GM12801 (cell line): ENCODE data around the gene EAPP.

Experiments used
- TF ChIP-seq, protein P1 (sequence below): IDR thresholded peaks from one replicate; pipeline ENCODE4 v1.5.1; 2011; ENCODE audit warnings: control low read depth; ENCODE audit not compliant: insufficient read length; ENCODE audit errors: extremely low read depth

EAPP gene

DNA sequence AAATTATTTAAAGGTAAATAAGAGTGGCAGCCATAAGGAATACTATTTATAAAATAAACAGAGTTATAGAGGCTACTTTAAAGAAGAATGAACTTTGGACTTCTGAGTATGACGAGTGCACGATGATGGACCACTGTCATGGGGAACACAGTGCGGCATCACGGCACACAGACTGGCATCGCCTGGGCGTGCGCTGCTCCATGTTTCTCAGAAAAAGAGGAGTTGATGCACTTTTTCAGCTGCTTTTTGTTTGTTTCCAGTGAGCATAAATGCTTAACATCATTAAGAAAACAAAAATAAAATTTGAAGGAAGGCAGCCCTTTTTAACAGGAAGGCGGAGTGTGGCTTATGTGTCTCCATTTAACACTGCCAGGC, 23.3 kb upstream of the EAPP start:
- TF ChIP-seq, protein P1, sequence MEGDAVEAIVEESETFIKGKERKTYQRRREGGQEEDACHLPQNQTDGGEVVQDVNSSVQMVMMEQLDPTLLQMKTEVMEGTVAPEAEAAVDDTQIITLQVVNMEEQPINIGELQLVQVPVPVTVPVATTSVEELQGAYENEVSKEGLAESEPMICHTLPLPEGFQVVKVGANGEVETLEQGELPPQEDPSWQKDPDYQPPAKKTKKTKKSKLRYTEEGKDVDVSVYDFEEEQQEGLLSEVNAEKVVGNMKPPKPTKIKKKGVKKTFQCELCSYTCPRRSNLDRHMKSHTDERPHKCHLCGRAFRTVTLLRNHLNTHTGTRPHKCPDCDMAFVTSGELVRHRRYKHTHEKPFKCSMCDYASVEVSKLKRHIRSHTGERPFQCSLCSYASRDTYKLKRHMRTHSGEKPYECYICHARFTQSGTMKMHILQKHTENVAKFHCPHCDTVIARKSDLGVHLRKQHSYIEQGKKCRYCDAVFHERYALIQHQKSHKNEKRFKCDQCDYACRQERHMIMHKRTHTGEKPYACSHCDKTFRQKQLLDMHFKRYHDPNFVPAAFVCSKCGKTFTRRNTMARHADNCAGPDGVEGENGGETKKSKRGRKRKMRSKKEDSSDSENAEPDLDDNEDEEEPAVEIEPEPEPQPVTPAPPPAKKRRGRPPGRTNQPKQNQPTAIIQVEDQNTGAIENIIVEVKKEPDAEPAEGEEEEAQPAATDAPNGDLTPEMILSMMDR: no peak

DNA sequence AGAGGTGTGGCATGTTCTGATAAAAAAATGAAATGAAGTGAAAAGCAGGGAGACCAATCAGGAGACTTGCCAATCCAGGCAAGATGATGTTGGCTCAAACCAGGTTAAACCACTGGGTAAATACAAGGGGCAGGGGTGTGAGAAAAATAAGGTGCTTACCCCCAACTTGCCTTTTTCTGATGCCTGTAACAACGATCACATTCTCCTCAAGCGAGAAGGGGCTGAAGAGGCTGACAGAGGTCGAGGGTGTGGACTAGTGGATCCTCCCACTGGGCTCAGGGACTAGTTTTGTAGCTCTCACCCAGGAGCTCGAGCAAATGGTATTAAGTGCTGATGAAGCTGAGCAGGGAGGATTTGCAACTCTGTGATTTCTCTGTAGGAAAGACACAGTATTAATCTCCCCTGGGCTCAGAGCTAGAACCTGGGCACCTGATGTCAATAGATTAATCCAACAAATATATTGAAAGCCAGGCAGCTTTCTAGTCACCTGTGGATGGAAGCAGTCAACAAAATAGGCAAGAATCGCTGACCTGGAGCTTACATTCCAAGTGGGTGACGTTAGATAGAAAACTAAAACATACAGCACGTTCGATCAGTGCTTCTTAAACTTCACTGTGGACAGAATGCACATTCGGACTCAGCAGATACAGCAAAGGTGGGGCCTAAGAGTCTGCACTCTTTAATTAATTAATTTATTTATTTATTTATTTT, 15.2 kb upstream of the EAPP start:
- TF ChIP-seq, protein P1: no peak

DNA sequence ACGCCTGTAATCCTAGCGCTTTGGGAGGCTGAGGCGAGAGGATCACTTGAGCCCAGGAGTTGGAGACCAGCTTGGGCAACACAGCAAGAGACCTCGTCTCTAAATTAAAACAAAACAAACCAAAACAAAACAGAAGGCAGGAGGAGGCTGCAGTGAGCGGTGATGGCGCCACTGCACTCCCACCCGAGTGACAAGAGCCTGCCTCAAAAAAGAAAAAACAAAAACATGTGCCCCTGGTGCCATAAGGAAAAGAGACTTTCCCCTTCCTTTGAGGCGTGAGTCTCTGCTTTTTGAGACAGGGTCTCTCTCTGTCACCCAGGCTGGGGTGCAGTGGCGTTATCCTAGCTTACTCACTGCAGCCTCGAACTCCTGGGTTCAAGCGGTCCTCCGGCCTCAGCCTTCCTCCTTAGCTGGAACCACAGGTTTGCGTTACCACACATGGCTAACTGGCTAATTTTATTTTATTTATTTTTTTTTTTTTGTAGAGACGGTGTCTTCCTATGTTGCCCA, 9.0 kb upstream of the EAPP start:
- TF ChIP-seq, protein P1: no peak

DNA sequence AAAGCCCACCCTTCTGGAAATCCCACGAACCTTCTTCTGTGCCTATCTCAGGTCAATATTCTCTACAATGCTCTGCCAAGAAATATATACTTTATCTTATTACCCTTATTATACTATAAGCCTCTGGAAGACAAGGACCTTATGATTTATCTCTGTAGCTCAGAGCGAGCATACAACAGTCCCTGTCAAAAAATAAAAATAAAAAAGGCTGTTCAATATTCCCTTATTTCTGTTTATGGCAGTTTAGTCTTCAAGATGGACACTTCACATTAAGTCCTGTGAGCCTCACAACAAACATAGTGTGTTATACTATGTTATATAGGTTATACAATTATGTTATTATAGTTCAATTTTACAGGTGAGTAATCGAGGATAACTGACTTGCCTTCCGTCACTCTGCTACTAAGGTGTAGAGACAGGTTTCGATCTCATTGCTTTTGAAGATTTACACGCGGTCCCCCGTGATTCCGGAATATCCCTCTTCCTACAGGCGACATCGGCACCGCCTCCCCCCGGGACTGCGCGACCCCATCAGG, 562 bp downstream of the EAPP start:
- TF ChIP-seq, protein P1: no peak

DNA sequence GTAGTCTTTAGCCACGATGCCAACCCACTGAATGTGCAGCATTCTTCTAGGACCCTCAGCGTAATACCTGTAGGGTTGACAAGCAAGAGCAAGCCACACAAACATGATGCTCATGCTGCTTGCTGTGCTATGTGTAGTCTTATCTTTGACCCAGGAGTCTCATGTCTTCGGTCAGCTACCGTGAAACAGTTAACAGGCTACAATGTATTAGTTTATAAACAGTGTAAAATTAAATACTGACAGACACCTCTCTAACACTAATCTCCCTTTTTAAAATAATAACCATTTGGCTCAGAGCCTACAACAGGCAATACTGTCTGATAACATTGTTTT, 1.9 kb downstream of the EAPP start:
- TF ChIP-seq, protein P1: no peak

DNA sequence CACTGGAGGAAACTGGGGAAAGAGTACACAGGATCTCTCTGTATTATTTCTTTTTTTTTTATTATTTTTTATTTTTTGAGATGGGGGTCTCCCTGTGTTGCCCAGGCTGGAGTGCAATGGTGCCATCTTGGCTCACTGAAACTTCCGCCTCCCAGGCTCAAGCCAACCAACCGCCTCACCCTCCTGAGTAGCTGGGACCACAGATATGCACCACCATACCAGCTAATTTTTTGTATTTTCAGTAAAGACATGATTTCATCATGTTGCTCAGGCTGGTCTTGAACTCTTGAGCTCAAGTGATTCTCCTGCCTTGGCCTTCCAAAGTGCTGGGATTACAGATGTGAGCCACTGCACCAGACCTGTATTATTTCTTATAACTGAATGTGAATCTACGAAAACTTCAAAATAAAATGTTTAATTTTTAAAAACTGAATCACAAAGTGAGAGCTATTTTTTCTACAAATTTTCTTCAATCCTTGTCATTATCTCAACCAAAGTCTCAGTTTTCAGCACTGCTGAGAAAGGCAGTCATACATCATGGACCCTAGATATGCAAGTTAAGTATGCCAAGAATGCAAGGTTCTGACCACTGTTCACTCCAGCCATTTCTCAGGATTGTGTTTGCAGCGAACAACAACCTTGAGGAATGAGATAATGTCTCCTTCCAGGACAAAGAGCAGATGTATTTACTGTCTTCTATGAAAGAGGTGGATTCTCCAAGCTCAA, 2.4 kb downstream of the EAPP start:
- TF ChIP-seq, protein P1: no peak

DNA sequence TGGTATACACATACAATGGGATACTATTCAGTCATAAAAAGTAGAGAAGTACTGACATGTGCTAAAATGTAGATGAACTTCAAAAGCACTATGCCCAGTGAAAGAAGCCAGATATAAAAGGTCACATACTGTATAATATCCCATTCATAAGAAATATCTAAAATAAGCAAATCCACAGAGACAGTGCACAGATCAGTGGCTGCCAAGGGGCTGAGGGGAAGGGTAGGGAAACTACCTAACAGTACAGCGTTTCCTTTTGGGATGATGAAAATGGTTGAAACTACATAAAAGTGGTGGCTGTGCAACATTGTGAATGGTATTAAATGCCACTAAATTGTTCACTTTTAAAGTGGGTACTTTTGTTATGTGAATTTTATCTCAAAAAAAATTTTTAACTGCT, 11.9 kb downstream of the EAPP start:
- TF ChIP-seq, protein P1: no peak
